ENCODE results near the gene CCNL1.
"Not testable (repeated sequence)": the region's sequence is repeated elsewhere in the genome, so short reads cannot be mapped to it uniquely, and the experiment has no call there.

The CCNL1 gene

DNA sequence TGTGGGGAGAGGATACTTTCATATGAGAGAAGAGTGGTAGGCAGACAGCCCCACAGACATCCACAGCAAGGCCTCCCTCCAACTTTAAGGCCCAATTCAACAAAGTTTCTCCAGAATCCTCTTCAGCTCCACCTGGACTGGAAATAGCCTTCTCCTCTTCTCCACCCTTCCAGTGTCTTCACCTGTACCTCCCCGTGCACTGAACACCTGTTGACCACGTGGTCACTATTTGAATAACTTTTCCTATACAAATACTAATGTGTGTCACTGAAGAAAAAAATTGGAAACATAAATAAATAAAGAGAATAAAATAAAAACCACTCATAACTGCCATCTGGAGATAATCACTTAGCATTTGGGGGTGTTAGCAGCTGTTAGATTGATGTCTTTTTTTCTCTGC lies 52.9 kb downstream of the CCNL1 start:
- no peak overlapping the region for H3K4me3 ChIP-seq
- no peak overlapping the region for H3K27ac ChIP-seq
- no peak for DNase-seq (ENCODE audit: low spot score)
- TF ChIP-seq, protein P1, sequence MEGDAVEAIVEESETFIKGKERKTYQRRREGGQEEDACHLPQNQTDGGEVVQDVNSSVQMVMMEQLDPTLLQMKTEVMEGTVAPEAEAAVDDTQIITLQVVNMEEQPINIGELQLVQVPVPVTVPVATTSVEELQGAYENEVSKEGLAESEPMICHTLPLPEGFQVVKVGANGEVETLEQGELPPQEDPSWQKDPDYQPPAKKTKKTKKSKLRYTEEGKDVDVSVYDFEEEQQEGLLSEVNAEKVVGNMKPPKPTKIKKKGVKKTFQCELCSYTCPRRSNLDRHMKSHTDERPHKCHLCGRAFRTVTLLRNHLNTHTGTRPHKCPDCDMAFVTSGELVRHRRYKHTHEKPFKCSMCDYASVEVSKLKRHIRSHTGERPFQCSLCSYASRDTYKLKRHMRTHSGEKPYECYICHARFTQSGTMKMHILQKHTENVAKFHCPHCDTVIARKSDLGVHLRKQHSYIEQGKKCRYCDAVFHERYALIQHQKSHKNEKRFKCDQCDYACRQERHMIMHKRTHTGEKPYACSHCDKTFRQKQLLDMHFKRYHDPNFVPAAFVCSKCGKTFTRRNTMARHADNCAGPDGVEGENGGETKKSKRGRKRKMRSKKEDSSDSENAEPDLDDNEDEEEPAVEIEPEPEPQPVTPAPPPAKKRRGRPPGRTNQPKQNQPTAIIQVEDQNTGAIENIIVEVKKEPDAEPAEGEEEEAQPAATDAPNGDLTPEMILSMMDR (IDR thresholded peaks at IDR 0.05), result no peak

DNA sequence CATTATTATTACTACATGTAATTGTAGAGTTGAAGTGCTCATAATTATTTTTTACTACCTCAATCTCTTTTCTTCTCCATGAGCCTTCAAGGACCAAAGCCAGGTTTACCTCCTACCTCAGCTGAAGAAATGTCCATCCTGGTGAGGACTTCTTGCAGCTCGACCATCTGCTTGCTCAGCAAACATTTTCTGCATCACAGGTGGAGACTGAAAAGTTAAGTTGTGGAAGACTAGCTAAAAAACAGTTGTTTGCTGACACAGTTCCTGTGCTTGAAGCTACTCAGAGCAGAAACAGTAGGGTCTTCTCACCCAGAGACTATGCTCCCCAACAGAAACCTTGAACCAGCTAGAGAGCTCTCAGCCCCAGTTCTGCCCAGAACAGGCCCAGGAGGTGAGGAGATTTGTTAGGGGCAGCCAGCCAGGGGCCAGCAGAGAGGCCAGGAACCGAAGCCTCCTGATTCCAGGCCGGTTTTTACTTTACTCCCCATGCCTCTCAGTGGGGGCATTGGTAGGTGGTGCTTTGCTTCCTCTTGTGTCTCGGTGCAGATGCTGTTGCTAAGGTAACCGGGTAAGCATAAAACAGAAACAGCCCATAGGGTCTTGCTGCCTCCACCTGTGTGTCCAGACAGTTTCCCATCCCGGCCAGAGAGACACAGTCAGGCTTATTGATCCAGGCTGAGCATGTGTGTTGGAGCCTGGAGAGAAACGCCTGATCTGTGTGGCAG lies 54.9 kb downstream of the CCNL1 start:
- no peak overlapping the region for H3K27ac ChIP-seq
- TF ChIP-seq, protein P1 (IDR thresholded peaks at IDR 0.05), result no peak
- H3K4me3 ChIP-seq, result no peak overlapping the region
- no peak for DNase-seq (ENCODE audit: low spot score)

DNA sequence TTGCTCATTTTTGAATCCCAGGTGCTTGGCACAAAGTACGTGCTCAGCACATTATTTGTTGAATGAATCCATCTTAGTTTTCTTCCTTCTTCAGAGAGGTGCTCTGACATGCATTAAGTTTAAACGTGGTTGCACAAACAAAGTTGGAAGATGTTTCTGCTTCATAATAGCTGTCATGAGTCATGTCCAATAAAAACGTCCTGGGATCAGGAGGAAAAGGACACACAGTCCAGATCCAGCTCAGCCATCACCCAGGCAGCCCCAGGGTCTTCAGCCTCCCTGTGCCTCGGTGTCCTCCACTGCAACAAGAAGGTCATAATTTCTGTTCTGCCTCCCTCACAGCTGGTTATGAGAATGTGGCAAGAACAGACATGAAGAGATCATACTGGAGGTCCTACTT lies 55.4 kb downstream of the CCNL1 start:
- DNase-seq (ENCODE audit: low spot score), result no peak
- H3K4me3 ChIP-seq, result no peak overlapping the region
- H3K27ac ChIP-seq, result no peak overlapping the region
- TF ChIP-seq, protein P1 (IDR thresholded peaks at IDR 0.05), result no peak

DNA sequence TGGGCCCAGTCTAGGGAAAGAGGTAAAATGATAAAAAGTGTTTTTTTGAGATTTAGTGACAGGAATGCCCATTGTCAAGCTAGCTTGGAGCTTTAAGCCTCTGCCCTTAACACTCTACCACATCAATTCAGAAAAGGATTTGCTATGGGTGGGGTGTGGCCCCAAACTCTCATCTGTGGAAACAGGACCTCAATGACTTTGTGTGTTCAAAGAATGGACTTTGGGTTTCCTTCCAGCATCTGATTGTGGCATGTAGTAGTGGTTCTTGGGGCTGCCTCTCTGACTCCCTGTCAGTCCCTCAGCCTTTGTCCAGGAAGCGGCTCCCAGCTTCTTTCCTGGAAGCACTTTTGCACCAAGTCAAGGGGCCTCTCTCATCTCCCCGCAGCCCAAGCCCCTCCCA lies 56.1 kb downstream of the CCNL1 start:
- H3K27ac ChIP-seq, result no peak overlapping the region
- DNase-seq (ENCODE audit: low spot score), result no peak

DNA sequence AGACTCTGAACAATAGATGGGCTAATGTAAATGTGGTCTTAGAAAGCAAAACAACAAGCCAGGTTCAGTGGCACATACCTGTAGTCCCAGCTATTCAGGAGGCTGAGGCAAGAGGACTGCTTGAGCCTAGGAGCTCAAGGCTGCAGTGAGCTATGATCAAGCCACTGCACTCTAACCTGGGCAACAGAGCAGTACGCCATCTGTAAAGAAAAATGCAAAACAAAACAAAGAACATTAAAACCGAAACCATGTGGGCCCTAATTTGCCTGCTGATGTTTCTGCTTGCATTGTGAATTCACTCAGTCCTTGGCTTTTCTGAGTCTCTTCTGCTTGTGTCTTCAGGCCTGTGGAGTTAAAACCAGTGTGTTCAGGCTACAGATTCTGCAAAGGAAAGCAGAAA lies 56.7 kb downstream of the CCNL1 start:
- Histone ChIP-seq H3K4me3 (no peak overlapping the region), H3K27ac (no peak overlapping the region)
- TF ChIP-seq, protein P1 (IDR thresholded peaks at IDR 0.05), result no peak

More for the DNA sequence above, 56.1 kb downstream of the CCNL1 start:
- no peak overlapping the region for H3K4me3 ChIP-seq
- TF ChIP-seq, protein P1 (IDR thresholded peaks at IDR 0.05), result no peak

DNA sequence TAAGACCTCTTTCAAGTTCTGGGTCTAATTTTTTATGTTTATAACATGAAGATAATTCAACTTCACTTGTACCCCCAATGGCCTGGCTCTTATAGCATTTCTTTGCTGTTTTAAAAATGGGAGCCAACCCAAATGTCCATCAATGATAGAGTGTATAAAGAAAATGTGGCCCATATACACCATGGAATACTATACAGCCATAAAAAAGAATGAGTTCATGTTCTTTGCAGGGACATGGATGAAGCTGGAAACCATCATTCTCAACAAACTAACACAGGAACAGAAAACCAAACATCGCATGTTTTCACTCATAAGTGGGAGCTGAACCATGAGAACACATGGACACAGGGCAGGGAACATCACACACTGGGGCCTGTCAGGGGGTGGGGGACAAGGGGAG lies 57.4 kb downstream of the CCNL1 start:
- H3K4me3 ChIP-seq; H3K27ac ChIP-seq; DNase-seq (ENCODE audit: low spot score): not testable (repeated sequence)

More for the DNA sequence above, 56.7 kb downstream of the CCNL1 start:
- no peak for DNase-seq (ENCODE audit: low spot score)

DNA sequence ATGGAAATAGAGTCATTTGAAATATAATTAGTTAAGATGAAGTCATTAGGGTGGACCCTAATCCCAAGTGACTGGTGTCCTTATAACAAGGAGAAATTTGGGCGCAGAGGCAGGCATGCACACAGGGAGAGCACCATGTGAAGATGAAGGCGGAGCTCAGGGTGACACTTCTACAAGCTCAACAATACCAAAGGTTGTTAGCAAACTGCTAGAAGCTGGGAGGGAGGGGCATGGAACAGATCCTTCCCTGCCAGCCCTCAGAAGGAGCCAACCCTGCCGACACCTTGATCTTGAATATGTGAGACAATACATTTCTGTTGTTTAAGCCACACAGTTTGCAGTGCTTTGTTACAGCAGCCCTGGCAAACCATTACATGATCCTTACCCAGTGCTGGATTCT lies 57.8 kb downstream of the CCNL1 start:
- no peak overlapping the region for H3K4me3 ChIP-seq
- DNase-seq (ENCODE audit: low spot score), result no peak
- TF ChIP-seq, protein P1 (IDR thresholded peaks at IDR 0.05), result no peak
- H3K27ac ChIP-seq, result no peak overlapping the region

Measured in coronary artery (tissue), 2 donors.